HEK293 (cell line): ENCODE measurements around the gene GUCA1C.

Experiments
- KLF10 ChIP-seq: fragments of 450-650 bp; IDR thresholded peaks from 2 replicates; pipeline ENCODE4 v1.5.1; 2018; ENCODE audit warnings: missing biosample characterization, mild to moderate bottlenecking, missing genetic modification characterization
- MEIS1 ChIP-seq: sonication (generic); formaldehyde crosslinking; IDR thresholded peaks from 2 replicates; pipeline ENCODE4 v1.8.1; 2022; ENCODE audit warnings: missing genetic modification reagents, mild to moderate bottlenecking, borderline replicate concordance
- RBAK ChIP-seq: fragments of 450-650 bp; formaldehyde crosslinking; IDR thresholded peaks from 2 replicates; pipeline ENCODE4 v1.5.1; 2016; ENCODE audit warnings: missing biosample characterization, missing genetic modification characterization
- YY1 ChIP-seq: fragments of 450-650 bp; formaldehyde crosslinking; IDR thresholded peaks from 2 replicates; pipeline ENCODE4 v1.5.1; 2018; ENCODE audit warnings: missing biosample characterization, missing genetic modification characterization
- ZNF140 ChIP-seq: fragments of 450-650 bp; formaldehyde crosslinking; IDR thresholded peaks from 2 replicates; pipeline ENCODE4 v1.5.1; 2016; ENCODE audit warnings: missing biosample characterization, missing genetic modification characterization
- ZNF311 ChIP-seq: fragments of 450-650 bp; formaldehyde crosslinking; IDR thresholded peaks from 2 replicates; pipeline ENCODE4 v1.5.1; 2017; ENCODE audit warnings: missing biosample characterization, missing genetic modification characterization, borderline replicate concordance
- ZNF530 ChIP-seq: fragments of 450-650 bp; formaldehyde crosslinking; IDR thresholded peaks from 2 replicates; pipeline ENCODE4 v1.5.1; 2016; ENCODE audit warnings: low read depth, missing biosample characterization, missing genetic modification characterization
- ZNF558 ChIP-seq: fragments of 450-650 bp; formaldehyde crosslinking; IDR thresholded peaks from 2 replicates; pipeline ENCODE4 v1.5.1; 2016; ENCODE audit warnings: missing biosample characterization, missing genetic modification characterization
- ZNF658 ChIP-seq: fragments of 450-650 bp; formaldehyde crosslinking; IDR thresholded peaks from 2 replicates; pipeline ENCODE4; 2016; ENCODE audit warnings: missing biosample characterization, missing genetic modification characterization
- ZNF837 ChIP-seq: fragments of 450-650 bp; formaldehyde crosslinking; IDR thresholded peaks from 2 replicates; pipeline ENCODE4 v1.5.1; 2016; ENCODE audit warnings: missing biosample characterization, missing genetic modification characterization
- TF ChIP-seq, protein P1 (sequence below): fragments of 450-650 bp; formaldehyde crosslinking; IDR thresholded peaks from 2 replicates; pipeline ENCODE4 v1.5.1; 2016; ENCODE audit warnings: missing biosample characterization, missing genetic modification characterization
- TF ChIP-seq, protein P2 (sequence below): fragments of 450-650 bp; formaldehyde crosslinking; IDR thresholded peaks from 2 replicates; pipeline ENCODE4 v1.5.1; 2016; ENCODE audit warnings: missing biosample characterization, missing genetic modification characterization

DNA sequence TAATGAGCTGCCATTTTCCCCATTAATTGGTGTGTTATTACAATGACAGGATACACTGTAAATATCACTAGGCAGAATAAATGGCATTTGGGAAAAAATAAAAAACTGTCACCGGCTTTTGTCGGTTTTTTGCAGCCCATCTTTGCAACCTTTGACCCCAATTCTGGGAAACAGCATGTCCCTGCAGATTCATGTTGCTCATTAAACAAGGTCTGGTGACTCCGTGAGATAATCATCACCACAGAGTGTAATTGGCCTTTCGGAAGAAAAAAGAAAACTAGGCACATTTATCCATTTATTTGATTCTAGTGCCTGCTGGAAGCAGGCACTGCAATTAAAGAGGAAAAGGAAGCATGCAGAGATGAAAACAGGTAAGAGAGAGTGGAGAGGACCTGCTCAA is 66.6 kb downstream of the GUCA1C start:
- TF ChIP-seq, protein P1, sequence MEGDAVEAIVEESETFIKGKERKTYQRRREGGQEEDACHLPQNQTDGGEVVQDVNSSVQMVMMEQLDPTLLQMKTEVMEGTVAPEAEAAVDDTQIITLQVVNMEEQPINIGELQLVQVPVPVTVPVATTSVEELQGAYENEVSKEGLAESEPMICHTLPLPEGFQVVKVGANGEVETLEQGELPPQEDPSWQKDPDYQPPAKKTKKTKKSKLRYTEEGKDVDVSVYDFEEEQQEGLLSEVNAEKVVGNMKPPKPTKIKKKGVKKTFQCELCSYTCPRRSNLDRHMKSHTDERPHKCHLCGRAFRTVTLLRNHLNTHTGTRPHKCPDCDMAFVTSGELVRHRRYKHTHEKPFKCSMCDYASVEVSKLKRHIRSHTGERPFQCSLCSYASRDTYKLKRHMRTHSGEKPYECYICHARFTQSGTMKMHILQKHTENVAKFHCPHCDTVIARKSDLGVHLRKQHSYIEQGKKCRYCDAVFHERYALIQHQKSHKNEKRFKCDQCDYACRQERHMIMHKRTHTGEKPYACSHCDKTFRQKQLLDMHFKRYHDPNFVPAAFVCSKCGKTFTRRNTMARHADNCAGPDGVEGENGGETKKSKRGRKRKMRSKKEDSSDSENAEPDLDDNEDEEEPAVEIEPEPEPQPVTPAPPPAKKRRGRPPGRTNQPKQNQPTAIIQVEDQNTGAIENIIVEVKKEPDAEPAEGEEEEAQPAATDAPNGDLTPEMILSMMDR (tag by site-specific recombination) = no peak
- TF ChIP-seq ZNF658 = no peak
- TF ChIP-seq ZNF837 (tag by site-specific recombination) = no peak
- no peak for TF ChIP-seq MEIS1 (CRISPR knock-in tag)
- TF ChIP-seq, protein P2, sequence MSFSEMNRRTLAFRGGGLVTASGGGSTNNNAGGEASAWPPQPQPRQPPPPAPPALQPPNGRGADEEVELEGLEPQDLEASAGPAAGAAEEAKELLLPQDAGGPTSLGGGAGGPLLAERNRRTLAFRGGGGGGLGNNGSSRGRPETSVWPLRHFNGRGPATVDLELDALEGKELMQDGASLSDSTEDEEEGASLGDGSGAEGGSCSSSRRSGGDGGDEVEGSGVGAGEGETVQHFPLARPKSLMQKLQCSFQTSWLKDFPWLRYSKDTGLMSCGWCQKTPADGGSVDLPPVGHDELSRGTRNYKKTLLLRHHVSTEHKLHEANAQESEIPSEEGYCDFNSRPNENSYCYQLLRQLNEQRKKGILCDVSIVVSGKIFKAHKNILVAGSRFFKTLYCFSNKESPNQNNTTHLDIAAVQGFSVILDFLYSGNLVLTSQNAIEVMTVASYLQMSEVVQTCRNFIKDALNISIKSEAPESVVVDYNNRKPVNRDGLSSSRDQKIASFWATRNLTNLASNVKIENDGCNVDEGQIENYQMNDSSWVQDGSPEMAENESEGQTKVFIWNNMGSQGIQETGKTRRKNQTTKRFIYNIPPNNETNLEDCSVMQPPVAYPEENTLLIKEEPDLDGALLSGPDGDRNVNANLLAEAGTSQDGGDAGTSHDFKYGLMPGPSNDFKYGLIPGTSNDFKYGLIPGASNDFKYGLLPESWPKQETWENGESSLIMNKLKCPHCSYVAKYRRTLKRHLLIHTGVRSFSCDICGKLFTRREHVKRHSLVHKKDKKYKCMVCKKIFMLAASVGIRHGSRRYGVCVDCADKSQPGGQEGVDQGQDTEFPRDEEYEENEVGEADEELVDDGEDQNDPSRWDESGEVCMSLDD = no peak
- no peak for TF ChIP-seq ZNF558 (tag by site-specific recombination)
- no peak for TF ChIP-seq RBAK (tag by site-specific recombination)
- no peak for TF ChIP-seq ZNF140
- no peak for TF ChIP-seq ZNF311
- TF ChIP-seq KLF10 (tag by site-specific recombination) = no peak
- no peak for TF ChIP-seq ZNF530 (tag by site-specific recombination)
- no peak for TF ChIP-seq YY1 (tag by site-specific recombination)
